Activated CD4-positive, alpha-beta T cell treated with anti-CD3 and anti-CD28 coated beads for 36 hours (primary cell): Measurements from ENCODE around the gene SLC29A4. TPM values are rescaled to one million over a fixed set of nuclear protein-coding genes. Genes with fewer than 3 reads are reported as not detected.
"Not testable (repeated sequence)": the region's sequence is repeated elsewhere in the genome, so short reads cannot be mapped to it uniquely, and the experiment has no call there.

ENCODE experiments used
- ATAC-seq: fragments of 200-7000 bp; cut with Tn5 transposase; one replicate; pipeline ENCODE4 v1.10.0; 2021; ENCODE audit warnings: mild to moderate bottlenecking, moderate library complexity
- CTCF ChIA-PET: fragments of 350-600 bp; sonication (Branson Sonifier 250); formaldehyde crosslinking; loops from one replicate; lab custom pipeline; 2021; ENCODE audit warnings: antibody characterized with exemption; lab: Charles Lee
- POLR2A ChIA-PET: fragments of 350-600 bp; sonication (Branson Sonifier 250); formaldehyde crosslinking; loops from one replicate; lab custom pipeline; 2021; ENCODE audit warnings: antibody characterized with exemption, inconsistent platforms; lab: Charles Lee
- DNase-seq: peaks from one replicate; pipeline ENCODE4 v3.0.0-alpha.2; 2020
- H3K27ac Mint-ChIP-seq: one replicate; pipeline ENCODE4 v1.8.0; 2021; ENCODE audit warnings: mixed read lengths
- H3K27me3 Mint-ChIP-seq: one replicate; pipeline ENCODE4 v1.8.0; 2021; ENCODE audit warnings: mixed read lengths
- H3K36me3 Mint-ChIP-seq: one replicate; pipeline ENCODE4 v1.8.0; 2021; ENCODE audit warnings: low read depth, mixed read lengths
- H3K4me1 Mint-ChIP-seq: one replicate; pipeline ENCODE4 v1.8.0; 2021; ENCODE audit warnings: mixed read lengths
- H3K4me3 Mint-ChIP-seq: one replicate; pipeline ENCODE4 v1.8.0; 2021; ENCODE audit warnings: mild to moderate bottlenecking, moderate library complexity, mixed read lengths
- H3K9me3 Mint-ChIP-seq: one replicate; pipeline ENCODE4 v1.8.0; 2021; ENCODE audit warnings: low read depth, mixed read lengths
- intact Hi-C, 2 experiments: fragments of 100-400 bp; cut with DNase I in 1 of 2; cut with micrococcal nuclease in 1 of 2; formaldehyde crosslinking; loops; one replicate each; pipeline versions ENCODE4 v1.14.2 to v1.15.1; 2022 to 2024; cut with DNase I, micrococcal nuclease
- total RNA-seq, 2 experiments: library from RNA; stranded (reverse); gene quantifications; one replicate each; pipeline ENCODE4 v1.2.3, GENCODE V29; 2021

The SLC29A4 gene
- total RNA-seq, 2 experiments from 2014 or later, result 1.0 to 1.7 TPM

- H3K36me3 Mint-ChIP-seq, result no peaks in the 10 kb centered on the region
- no peak overlapping the region for H3K4me3 Mint-ChIP-seq
- intact Hi-C loops, result no loop called here
- no peak overlapping the region for H3K27ac Mint-ChIP-seq
- peaks cover under 1% of the 10 kb centered on the region for H3K9me3 Mint-ChIP-seq
- H3K4me1 Mint-ChIP-seq, result no peaks in the 10 kb centered on the region
- no peak for ATAC-seq
- H3K27me3 Mint-ChIP-seq, result peaks cover 5% of the 10 kb centered on the region
- DNase-seq, result no peak
- CTCF ChIA-PET, result no interaction called here
- POLR2A ChIA-PET, result no interaction called here
Observed at GRCh38 chr7:5289355-5289754, 6.6 kb downstream of the SLC29A4 start.

- POLR2A ChIA-PET, result no interaction called here
- Mint-ChIP-seq H3K36me3 (peaks cover 3% of the 10 kb centered on the region), H3K9me3 (peaks cover 10% of the 10 kb centered on the region), H3K4me1 (peaks cover 3% of the 10 kb centered on the region), H3K4me3 (no peak overlapping the region), H3K27ac (no peak overlapping the region), H3K27me3 (peaks cover 4% of the 10 kb centered on the region)
- CTCF ChIA-PET, result no interaction called here
- ATAC-seq, result no peak
- DNase-seq, result no peak
- intact Hi-C loops, result no loop called here
Observed at GRCh38 chr7:5291301-5291700, 8.6 kb downstream of the SLC29A4 start.

DNA sequence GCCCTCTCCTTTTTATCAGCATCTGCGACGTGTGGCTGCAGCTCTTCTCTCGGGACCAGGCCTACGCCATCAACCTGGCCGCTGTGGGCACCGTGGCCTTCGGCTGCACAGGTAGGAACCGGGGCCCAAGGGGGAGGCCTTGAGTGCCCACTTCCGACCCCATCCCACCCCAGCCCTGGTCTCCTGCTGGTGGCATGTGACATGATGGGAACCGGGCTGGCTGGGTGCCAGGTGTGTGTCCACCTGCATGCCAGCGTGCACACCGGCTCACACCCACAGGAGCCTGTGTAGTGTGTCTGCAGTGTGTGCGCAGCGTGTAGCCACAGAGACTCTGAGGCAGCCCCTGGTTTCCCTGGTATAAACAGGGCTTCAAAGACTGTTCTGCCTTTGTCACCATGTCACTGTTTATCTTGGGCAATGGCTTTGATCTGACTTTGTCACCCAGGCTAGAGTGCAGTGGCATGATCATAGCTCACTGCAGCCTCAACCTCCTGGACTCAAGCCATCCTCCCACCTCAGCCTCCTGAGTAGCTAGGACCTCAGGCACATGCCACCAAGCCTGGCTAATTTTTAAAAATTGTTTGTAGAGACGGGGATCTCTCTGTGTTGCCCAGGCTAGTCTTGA is 9.1 kb downstream of the SLC29A4 start:
- POLR2A ChIA-PET, H3K27me3 Mint-ChIP-seq, H3K36me3 Mint-ChIP-seq, CTCF ChIA-PET, ATAC-seq, DNase-seq, H3K9me3 Mint-ChIP-seq, H3K27ac Mint-ChIP-seq, intact Hi-C loops, H3K4me3 Mint-ChIP-seq, H3K4me1 Mint-ChIP-seq: not testable (repeated sequence)

DNA sequence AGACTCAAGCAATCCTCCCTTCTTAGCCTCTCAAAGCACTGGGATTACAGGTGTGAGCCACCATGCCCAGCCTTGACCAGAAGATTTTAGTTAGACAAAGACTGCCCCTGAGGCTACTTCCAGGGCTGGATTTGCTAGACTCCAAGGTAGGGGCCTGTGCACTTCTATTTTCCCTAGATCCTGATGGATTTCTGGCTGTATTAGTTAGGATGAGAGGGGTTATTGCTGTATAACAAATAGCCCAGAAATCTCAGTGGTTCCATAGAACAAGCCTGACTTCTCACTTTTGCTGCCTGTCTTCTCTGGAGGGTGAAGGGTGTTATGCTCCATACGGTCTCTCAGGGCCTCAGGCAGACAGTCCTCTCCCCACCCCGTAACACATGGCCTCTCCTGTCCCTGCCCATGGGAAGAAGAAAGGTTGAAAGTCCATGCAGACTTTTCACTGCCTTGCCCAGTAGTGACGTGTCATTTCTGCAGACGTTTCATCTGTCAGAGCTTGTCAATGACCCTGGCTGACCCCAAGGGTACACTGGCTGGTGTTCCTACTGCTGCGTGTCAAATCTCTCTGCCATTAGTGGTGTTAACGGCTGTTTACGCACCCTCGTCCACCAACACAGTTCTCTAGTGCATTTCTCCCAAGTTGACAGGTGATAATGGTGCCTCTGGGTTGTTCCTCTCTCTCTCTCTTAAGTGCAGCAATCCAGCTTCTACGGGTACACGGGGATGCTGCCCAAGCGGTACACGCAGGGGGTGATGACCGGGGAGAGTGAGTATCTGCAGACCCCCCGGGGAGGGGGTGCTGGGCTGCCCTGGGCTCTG is 11.6 kb downstream of the SLC29A4 start:
- DNase-seq (no peak), ATAC-seq (no peak)
- ChIA-PET CTCF (no interaction called here), POLR2A (no interaction called here)
- Mint-ChIP-seq H3K4me1 (peaks cover 11% of the 10 kb centered on the region), H3K36me3 (peaks cover 3% of the 10 kb centered on the region), H3K27me3 (peaks cover 8% of the 10 kb centered on the region), H3K9me3 (peaks cover 10% of the 10 kb centered on the region), H3K4me3 (no peak overlapping the region), H3K27ac (no peak overlapping the region)
- intact Hi-C loops, result no loop called here

DNA sequence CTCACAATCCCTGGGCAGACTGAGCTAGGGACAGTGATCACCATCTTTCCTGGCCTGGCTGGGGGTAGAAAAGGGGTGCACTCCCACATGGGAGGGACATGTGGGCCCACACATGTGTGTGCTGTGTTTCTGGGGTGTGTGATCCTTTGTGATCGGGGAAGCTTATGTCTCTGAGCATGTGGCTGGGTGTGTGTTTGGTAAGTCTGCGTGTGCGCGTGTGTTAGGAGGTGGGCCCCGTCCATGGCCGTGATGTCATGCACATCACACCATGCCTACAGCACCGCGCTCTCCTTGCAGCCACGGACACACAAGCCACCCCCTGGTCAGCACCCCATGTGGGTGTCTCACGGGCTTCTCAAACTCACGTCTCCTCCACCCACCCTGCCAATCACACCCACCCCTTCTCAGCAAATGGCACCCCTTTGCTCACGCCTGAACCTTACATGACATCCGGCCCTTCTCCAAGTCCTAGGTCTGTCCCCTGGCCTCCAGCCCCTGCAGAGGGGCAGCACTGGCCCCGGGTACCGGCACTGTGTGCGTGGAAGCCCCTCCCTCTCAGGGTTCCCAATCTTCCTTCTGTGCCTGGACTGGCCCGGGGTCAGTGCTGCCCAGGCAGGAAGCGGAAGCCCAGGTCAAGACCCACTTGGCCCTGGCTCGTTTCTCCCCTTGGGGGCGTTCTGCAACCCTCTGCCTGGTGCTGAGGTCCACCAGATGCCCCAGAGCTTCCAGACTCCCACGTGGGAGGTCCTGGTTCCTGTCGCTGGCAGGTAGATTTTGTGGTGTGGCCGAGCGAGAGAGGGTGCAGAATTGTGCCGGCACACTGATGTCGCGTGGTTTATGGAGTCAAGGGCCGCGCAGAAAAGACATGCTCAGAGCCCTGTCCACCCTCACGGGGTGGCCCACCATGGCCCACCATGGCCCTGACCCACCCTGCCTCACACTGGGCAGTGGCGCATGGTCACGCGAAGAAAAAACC is 12.6 kb downstream of the SLC29A4 start:
- intact Hi-C loops, result loop anchor here in 1 of 2 experiments (1.0 kb wide), 1 partner anchor 105 kb away; the partner anchor contains the start of gene WIPI2
- H3K4me1 Mint-ChIP-seq, result peaks cover 11% of the 10 kb centered on the region
- peaks cover 8% of the 10 kb centered on the region for H3K27me3 Mint-ChIP-seq
- no peak overlapping the region for H3K27ac Mint-ChIP-seq
- H3K9me3 Mint-ChIP-seq, result peaks cover 10% of the 10 kb centered on the region
- CTCF ChIA-PET, result no interaction called here
- H3K4me3 Mint-ChIP-seq, result no peak overlapping the region
- DNase-seq (no peak), ATAC-seq (no peak)
- peaks cover 3% of the 10 kb centered on the region for H3K36me3 Mint-ChIP-seq
- POLR2A ChIA-PET, result no interaction called here

DNA sequence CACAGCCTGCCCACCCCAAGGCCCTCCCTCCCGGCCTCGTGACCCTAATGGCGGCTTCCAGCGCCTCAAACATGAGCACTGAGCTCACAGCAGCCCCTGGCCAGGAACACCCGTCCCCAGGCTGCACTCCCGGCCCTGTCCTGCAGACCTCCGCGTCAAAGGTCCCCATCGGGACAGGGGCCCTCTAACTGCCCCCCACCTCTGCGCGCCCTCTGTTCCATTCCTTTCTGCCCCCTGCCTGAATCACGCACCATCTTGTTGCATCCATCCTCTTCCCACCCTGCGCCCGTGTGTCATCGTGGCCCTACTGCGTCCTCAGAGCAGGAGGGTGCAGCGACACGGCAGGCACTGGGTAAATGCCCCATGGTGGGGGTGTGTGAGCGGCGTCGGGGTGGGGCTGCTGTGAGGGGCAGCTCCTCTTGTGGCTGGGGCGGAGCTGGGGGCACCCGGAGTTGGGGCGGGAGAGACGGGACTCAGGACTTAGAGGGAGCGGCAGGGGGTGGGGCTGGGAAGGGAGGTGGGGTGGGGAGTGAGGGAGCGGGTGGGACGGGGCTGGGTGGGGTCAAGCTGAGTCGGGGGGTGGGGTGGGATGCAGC is 13.4 kb downstream of the SLC29A4 start:
- ChIA-PET POLR2A (no interaction called here), CTCF (interaction anchor here (1.2 kb wide), 1 partner anchor 56 kb away, joined by 3 read pairs; no protein-coding TSS in a partner anchor)
- Mint-ChIP-seq H3K36me3 (peaks cover 3% of the 10 kb centered on the region), H3K4me1 (peaks cover 11% of the 10 kb centered on the region), H3K9me3 (peaks cover 10% of the 10 kb centered on the region), H3K27ac (no peak overlapping the region), H3K4me3 (peak overlapping the region; percentile 35), H3K27me3 (peaks cover 8% of the 10 kb centered on the region)
- peak; percentile 25 for DNase-seq
- intact Hi-C loops, result loop anchor here in 1 of 2 experiments (1.0 kb wide), 1 partner anchor 106 kb away; the partner anchor contains the start of gene WIPI2
- ATAC-seq, result peak; percentile 6

- CTCF ChIA-PET, result interaction anchor here (1.2 kb wide), 1 partner anchor 57 kb away, joined by 3 read pairs; no protein-coding TSS in a partner anchor
Observed at GRCh38 chr7:5296611-5297226, 14.0 kb downstream of the SLC29A4 start.

GRCh38 chr7:5300366-5300765 is 17.6 kb downstream of the SLC29A4 start:
- H3K27ac Mint-ChIP-seq, result no peak overlapping the region
- intact Hi-C loops, result no loop called here
- no peak for ATAC-seq
- POLR2A ChIA-PET, result no interaction called here
- peaks cover under 1% of the 10 kb centered on the region for H3K9me3 Mint-ChIP-seq
- H3K36me3 Mint-ChIP-seq, result no peaks in the 10 kb centered on the region
- DNase-seq, result no peak
- CTCF ChIA-PET, result no interaction called here
- H3K27me3 Mint-ChIP-seq, result peaks cover 8% of the 10 kb centered on the region
- H3K4me1 Mint-ChIP-seq, result peaks cover 11% of the 10 kb centered on the region
- H3K4me3 Mint-ChIP-seq, result no peak overlapping the region

More at GRCh38 chr7:5296611-5297226, 14.0 kb downstream of the SLC29A4 start:
- POLR2A ChIA-PET, result no interaction called here
- peak overlapping the region; percentile 72 for H3K4me3 Mint-ChIP-seq
- peaks cover 11% of the 10 kb centered on the region for H3K4me1 Mint-ChIP-seq
- peaks cover 10% of the 10 kb centered on the region for H3K9me3 Mint-ChIP-seq
- DNase-seq (peak; percentile 87), ATAC-seq (peak; percentile 92)
- H3K36me3 Mint-ChIP-seq, result peaks cover 3% of the 10 kb centered on the region
- no peak overlapping the region for H3K27ac Mint-ChIP-seq
- H3K27me3 Mint-ChIP-seq, result peaks cover 8% of the 10 kb centered on the region
- intact Hi-C loops, result loop anchor here in 1 of 2 experiments (1.0 kb wide), 1 partner anchor 106 kb away; the partner anchor contains the start of gene WIPI2

GRCh38 chr7:5302577-5302976 is 19.8 kb downstream of the SLC29A4 start:
- ATAC-seq (no peak), DNase-seq (no peak)
- Mint-ChIP-seq H3K9me3 (no peaks in the 10 kb centered on the region), H3K27me3 (no peaks in the 10 kb centered on the region), H3K27ac (no peak overlapping the region), H3K4me1 (no peaks in the 10 kb centered on the region), H3K4me3 (no peak overlapping the region), H3K36me3 (peaks cover 4% of the 10 kb centered on the region)
- ChIA-PET CTCF (no interaction called here), POLR2A (no interaction called here)
- intact Hi-C loops, result no loop called here

DNA sequence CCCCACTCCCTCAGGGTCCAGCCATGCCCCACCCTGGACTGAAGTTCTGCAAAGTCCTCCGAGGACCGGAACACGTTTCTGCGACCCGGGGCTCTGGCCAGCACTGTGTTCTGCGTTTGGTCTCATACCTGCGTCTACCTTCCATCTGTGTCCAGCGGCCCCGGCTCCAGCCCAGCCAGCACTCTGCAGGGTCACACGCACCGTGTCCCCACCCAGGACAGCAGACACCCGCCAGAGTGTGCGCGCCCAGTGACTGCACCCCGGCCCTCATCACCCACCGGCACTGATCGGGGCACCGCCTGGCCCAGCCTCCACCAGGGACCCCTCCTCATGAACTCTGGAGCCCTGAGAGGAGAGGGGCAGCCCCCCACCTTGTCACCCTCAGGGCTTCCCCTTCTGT is 20.3 kb downstream of the SLC29A4 start:
- intact Hi-C loops, result no loop called here
- Mint-ChIP-seq H3K9me3 (no peaks in the 10 kb centered on the region), H3K27me3 (no peaks in the 10 kb centered on the region), H3K4me1 (no peaks in the 10 kb centered on the region), H3K27ac (no peak overlapping the region), H3K4me3 (no peak overlapping the region), H3K36me3 (peaks cover 5% of the 10 kb centered on the region)
- ATAC-seq, result no peak
- CTCF ChIA-PET, result no interaction called here
- POLR2A ChIA-PET, result no interaction called here
- no peak for DNase-seq
